CD4-positive, alpha-beta T cell treated with Interleukin-17A for 4 hours (primary cell): ENCODE measurements around the gene PSME1.
A peak's percentile ranks its signal among the peaks of the same experiment; 100 is the strongest.
"Not testable (repeated sequence)": the region's sequence is repeated elsewhere in the genome, so short reads cannot be mapped to it uniquely, and the experiment has no call there.

Experiments used
- DNase-seq: peaks from one replicate; pipeline ENCODE4 v3.0.0-alpha.2; 2020; ENCODE audit warnings: mixed read lengths

The PSME1 gene

GRCh38 chr14:24105609-24106239 lies 30.3 kb upstream of the PSME1 start:
- not testable (repeated sequence) for DNase-seq

- no peak for DNase-seq
Observed at GRCh38 chr14:24106672-24107271, 29.2 kb upstream of the PSME1 start.

GRCh38 chr14:24108336-24108874 lies 27.6 kb upstream of the PSME1 start:
- DNase-seq, result no peak

GRCh38 chr14:24110060-24110459 lies 25.9 kb upstream of the PSME1 start:
- DNase-seq, result no peak

- DNase-seq, result no peak
Observed at GRCh38 chr14:24110523-24110922, 25.5 kb upstream of the PSME1 start.

- DNase-seq, result no peak
Observed at GRCh38 chr14:24113379-24113800, 22.6 kb upstream of the PSME1 start.

- DNase-seq, result peak; percentile 77
Observed at GRCh38 chr14:24113801-24114531, 22.0 kb upstream of the PSME1 start.

GRCh38 chr14:24114532-24115421 lies 21.2 kb upstream of the PSME1 start, which contains the start of the genes DCAF11 and NRL:
DCAF11 (plus strand) TSS chr14:24114777; CDS start chr14:24115595, 818 bp downstream.
NRL (minus strand) TSS chr14:24114949; CDS start chr14:24082848, 32,101 bp downstream.
- DNase-seq, result peak; percentile 99

- DNase-seq, result no peak
Observed at GRCh38 chr14:24115422-24116127, 20.4 kb upstream of the PSME1 start.

- no peak for DNase-seq
Observed at GRCh38 chr14:24116128-24116814, 19.7 kb upstream of the PSME1 start.

GRCh38 chr14:24117179-24117578 lies 18.8 kb upstream of the PSME1 start:
- no peak for DNase-seq

GRCh38 chr14:24119691-24120090 lies 16.3 kb upstream of the PSME1 start:
- DNase-seq, result no peak

GRCh38 chr14:24121210-24121609 lies 14.8 kb upstream of the PSME1 start:
- DNase-seq, result no peak

GRCh38 chr14:24122416-24122815 lies 13.6 kb upstream of the PSME1 start:
- no peak for DNase-seq

GRCh38 chr14:24122898-24123297 lies 13.1 kb upstream of the PSME1 start:
- DNase-seq, result no peak

- DNase-seq, result no peak
Observed at GRCh38 chr14:24123424-24124417, 12.3 kb upstream of the PSME1 start.

GRCh38 chr14:24126939-24127338 lies 9.1 kb upstream of the PSME1 start:
- no peak for DNase-seq

- DNase-seq, result no peak
Observed at GRCh38 chr14:24127673-24128072, 8.3 kb upstream of the PSME1 start.

- DNase-seq, result no peak
Observed at GRCh38 chr14:24129410-24129998, 6.5 kb upstream of the PSME1 start.

- no peak for DNase-seq
Observed at GRCh38 chr14:24130380-24130716, 5.6 kb upstream of the PSME1 start, which contains the start of gene FITM1. FITM1 (plus strand) TSS chr14:24130659; CDS start chr14:24131564, 905 bp downstream.
